22Rv1 (cell line): ENCODE measurements around the gene OR8B8.

Experiments used
- H3K27ac ChIP-seq: fragments of 450-650 bp; 2 replicates; pipeline ENCODE4 v1.5.1; 2017
- ZFX ChIP-seq: fragments of 450-650 bp; IDR thresholded peaks from 2 replicates; pipeline ENCODE4 v1.6.1; 2017; ENCODE audit warnings: antibody characterized with exemption, borderline replicate concordance
- TF ChIP-seq, protein P1 (sequence below): fragments of 450-650 bp; IDR thresholded peaks from 2 replicates; pipeline ENCODE4 v1.5.1; 2017; ENCODE audit warnings: mild to moderate bottlenecking

The OR8B8 gene

DNA sequence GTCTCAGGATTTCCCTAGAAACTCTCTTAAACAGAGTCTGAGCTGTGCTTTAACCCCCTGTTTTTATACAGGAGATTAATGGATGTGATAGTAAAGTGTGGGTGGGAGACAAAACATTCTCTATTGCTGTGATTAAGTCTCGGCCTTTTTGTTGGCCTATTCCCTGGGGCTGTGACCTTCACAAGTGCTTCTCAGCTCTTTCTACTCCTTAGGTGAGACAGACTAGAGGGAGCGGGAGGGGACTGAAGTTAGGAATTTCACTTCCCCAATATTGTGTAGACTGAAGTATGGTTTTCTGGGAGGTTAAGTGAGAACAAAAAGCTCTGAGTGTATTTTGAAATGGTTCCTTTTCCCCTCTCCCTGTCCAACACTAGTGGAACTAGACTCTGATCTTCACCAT, 29.8 kb upstream of the OR8B8 start:
- TF ChIP-seq, protein P1, sequence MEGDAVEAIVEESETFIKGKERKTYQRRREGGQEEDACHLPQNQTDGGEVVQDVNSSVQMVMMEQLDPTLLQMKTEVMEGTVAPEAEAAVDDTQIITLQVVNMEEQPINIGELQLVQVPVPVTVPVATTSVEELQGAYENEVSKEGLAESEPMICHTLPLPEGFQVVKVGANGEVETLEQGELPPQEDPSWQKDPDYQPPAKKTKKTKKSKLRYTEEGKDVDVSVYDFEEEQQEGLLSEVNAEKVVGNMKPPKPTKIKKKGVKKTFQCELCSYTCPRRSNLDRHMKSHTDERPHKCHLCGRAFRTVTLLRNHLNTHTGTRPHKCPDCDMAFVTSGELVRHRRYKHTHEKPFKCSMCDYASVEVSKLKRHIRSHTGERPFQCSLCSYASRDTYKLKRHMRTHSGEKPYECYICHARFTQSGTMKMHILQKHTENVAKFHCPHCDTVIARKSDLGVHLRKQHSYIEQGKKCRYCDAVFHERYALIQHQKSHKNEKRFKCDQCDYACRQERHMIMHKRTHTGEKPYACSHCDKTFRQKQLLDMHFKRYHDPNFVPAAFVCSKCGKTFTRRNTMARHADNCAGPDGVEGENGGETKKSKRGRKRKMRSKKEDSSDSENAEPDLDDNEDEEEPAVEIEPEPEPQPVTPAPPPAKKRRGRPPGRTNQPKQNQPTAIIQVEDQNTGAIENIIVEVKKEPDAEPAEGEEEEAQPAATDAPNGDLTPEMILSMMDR = no peak
- no peak for TF ChIP-seq ZFX

DNA sequence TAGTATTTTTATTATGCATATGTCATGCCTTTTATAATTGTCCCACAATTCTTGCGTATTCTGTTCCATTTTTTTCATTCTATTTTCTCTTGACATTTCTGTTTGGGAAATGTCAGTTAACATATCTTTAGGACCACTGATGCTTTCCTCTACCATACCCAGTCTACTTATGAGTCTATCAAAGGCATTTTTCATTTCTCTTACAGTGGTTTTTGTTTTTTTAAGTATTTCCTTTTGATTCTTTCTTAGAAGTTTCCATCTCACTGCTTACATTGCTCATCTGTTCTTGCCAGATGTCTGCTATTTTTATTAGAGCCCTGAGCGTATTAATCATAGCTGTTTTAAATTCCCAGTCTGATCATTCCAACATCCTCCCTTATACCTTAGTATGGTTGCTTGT, 29.3 kb upstream of the OR8B8 start:
- H3K27ac ChIP-seq = no peak overlapping the region
- TF ChIP-seq, protein P1 = no peak
- no peak for TF ChIP-seq ZFX

More for the DNA sequence above, 29.8 kb upstream of the OR8B8 start:
- no peak overlapping the region for H3K27ac ChIP-seq

DNA sequence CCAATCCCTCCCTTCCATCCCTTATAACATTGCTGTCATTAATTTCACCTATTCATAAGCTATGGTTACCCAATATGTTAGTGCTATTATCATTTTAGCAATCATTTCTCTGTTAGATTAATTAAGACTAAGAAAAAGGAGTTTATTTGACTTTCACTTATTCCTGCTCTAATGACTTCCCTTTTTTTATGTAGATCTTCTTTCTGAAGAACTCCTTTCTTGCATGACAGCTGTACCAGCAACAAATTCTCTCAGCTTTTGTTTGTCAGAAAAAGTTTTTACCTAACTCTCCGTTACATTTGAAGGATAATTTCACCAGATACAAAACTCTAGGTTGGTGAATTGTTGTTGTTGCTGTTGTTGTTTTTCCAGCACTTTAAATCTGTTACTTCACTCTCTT, 28.6 kb upstream of the OR8B8 start:
- no peak overlapping the region for H3K27ac ChIP-seq
- TF ChIP-seq, protein P1 = no peak
- no peak for TF ChIP-seq ZFX

DNA sequence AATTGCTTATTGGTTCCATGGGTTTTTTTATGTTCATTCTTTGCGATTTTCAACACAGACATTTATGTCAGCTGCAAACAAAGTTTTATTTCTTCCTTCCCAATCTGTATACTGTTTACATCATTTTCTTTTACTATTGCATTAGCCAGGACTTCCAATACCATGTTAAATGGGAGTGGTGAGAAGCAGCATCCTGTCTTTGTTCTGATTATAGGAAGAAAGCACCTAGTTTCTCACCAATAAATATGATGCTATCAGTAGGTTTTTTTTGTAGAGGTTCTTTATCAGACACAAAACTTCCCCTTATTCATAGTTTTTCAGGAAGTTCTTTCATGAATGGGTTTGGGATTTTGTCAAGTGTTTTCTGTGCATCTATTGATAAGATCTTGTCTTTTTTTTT, 28.0 kb upstream of the OR8B8 start:
- TF ChIP-seq, protein P1 = no peak
- no peak for TF ChIP-seq ZFX
- H3K27ac ChIP-seq = no peak overlapping the region

DNA sequence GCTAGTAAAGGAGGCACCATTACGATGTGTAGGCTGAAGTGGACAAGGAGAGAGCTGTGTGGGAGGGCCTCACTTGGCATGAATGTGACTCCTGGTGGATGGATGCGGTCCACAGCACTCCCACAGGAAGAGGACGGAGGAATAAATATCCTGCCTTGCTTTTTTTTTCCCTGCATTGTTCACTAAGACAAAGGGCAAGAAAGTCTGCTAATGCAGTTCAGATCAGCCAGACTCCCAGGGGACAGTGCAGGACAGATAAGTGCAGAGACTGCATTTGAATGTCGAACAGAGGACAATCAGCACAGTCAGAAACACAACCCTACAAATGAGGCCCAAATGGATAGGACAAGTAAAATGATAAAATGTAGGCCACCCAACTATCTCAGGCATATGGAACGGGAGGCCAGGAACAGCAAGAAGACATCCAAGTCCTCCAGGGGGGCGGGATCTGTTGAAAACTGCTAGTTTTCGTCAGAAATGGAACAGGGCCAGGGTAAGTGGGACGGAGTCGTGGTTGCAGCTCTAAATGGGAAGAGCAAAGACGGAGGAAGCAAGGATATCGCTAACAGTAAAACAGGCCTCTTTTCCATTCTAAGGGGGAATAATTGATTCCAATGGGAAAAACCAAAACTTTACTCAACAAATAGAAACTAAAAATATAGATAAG, 25.2 kb upstream of the OR8B8 start:
- H3K27ac ChIP-seq = no peak overlapping the region
- no peak for TF ChIP-seq ZFX
- TF ChIP-seq, protein P1 = no peak

DNA sequence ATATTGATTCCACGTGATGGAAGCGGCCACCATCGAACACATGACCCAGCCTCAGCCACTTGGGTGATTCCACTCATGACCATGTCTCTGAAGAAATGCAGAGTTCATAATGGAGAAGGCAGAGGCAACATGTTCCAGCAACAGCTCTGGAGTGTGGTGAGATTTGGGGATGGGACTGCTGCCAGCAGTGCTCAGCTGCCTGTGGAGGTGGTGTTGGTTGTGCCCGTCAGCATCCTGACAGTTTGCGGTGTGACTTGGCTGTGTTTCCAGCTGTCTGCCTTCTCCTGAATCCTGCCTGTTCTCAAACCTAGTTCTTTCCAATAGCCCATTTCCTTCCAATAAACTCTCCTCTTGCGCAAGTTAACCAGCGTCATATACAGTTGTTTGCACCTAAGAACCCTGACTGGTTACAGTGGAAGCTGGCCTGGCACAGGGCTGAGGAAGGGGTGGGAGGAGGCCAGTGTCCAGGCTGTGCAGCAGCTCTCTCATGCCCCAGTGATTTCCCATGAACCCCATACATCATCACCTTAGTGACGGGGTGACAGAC, 22.0 kb upstream of the OR8B8 start:
- H3K27ac ChIP-seq = no peak overlapping the region
- TF ChIP-seq, protein P1 = no peak
- TF ChIP-seq ZFX = no peak

DNA sequence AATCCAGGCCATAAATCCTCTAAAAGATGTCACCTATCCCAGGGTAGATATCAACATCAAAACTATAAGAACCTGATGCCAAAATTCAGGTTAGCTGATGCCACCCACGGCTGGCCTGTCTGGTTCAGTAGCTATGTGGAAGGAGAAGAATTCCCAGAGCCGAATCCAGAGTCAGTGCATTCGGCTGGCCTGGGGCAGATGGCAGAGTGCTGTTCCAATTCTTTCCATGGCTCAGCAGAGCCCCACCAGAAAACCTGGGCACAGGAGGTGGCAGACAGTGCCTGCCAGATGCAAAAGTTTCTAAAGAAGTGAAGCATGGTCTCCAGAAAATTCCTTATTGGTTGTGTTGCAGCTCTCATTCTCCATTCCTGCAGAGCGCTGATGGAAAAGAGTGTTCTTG, 19.9 kb upstream of the OR8B8 start:
- no peak overlapping the region for H3K27ac ChIP-seq
- TF ChIP-seq, protein P1 = no peak
- TF ChIP-seq ZFX = no peak
